ENCODE measurements around the gene MCM10. TPM values are rescaled to one million over a fixed set of nuclear protein-coding genes. Genes with fewer than 3 reads are reported as not detected.

Gene MCM10
- total and polyA plus RNA-seq, 12 donors: 0.07 to 3.8 (median 0.25) TPM; not detected in 3

GRCh38 chr10:13165177-13165576 is 3.8 kb downstream of the MCM10 start:
- DNase-seq (no peak), ATAC-seq (no peak)
- TF ChIP-seq CTCF (IDR thresholded peaks at IDR 0.05): no peak
- no peaks in the 10 kb centered on the region for H3K27me3 ChIP-seq
- intact Hi-C loops (cut with DNase I): loop anchor here in 3 of 10 donors (10.0 kb wide), 3 partner anchors 130 to 280 kb away; partner anchors contain the start of gene PHYH (in 1 of the 3)
- H3K36me3 ChIP-seq: no peaks in the 10 kb centered on the region
- no peak overlapping the region for H3K4me3 ChIP-seq
- H3K4me1 ChIP-seq: peaks cover 0 to 16% (median 13%) of the 10 kb centered on the region in 9 donors
- no peaks in the 10 kb centered on the region for H3K9me3 ChIP-seq
- no peak overlapping the region for H3K27ac ChIP-seq

- Histone ChIP-seq H3K4me1 (no peaks in the 10 kb centered on the region), H3K4me3 (no peak overlapping the region), H3K9me3 (no peaks in the 10 kb centered on the region), H3K27ac (no peak overlapping the region), H3K27me3 (no peaks in the 10 kb centered on the region), H3K36me3 (peaks cover 0 to 4% (median 0%) of the 10 kb centered on the region in 9 donors)
- intact Hi-C loops (cut with DNase I): loop anchor here in 3 of 10 donors (10.0 kb wide), 3 partner anchors 127 to 277 kb away; partner anchors contain the start of gene PHYH (in 1 of the 3)
- DNase-seq: no peak
- TF ChIP-seq CTCF (IDR thresholded peaks at IDR 0.05): no peak
- no peak for ATAC-seq
- 87 to 96% methylated on average over 7 of the region's 7 CpGs for WGBS, 2 donors
These were observed 6.2 kb downstream of the MCM10 start for GRCh38 chr10:13167568-13167967.

GRCh38 chr10:13168781-13169180 is 7.4 kb downstream of the MCM10 start:
- no peak for TF ChIP-seq CTCF (IDR thresholded peaks at IDR 0.05)
- Histone ChIP-seq H3K36me3 (peaks cover 0 to 4% (median 0%) of the 10 kb centered on the region in 9 donors), H3K4me1 (no peaks in the 10 kb centered on the region), H3K27me3 (no peaks in the 10 kb centered on the region), H3K9me3 (no peaks in the 10 kb centered on the region), H3K4me3 (no peak overlapping the region), H3K27ac (no peak overlapping the region)
- ATAC-seq (no peak), DNase-seq (no peak)
- intact Hi-C loops (cut with DNase I): loop anchor here in 3 of 10 donors (10.0 kb wide), 3 partner anchors 126 to 276 kb away; partner anchors contain the start of gene PHYH (in 1 of the 3)
- 93 to 96% methylated on average over 6 of the region's 6 CpGs for WGBS, 2 donors

GRCh38 chr10:13173616-13174015 is 12.3 kb downstream of the MCM10 start:
- DNase-seq (no peak), ATAC-seq (no peak)
- Histone ChIP-seq H3K9me3 (no peaks in the 10 kb centered on the region), H3K27me3 (no peaks in the 10 kb centered on the region), H3K27ac (no peak overlapping the region), H3K36me3 (peaks cover 0 to 20% (median 0%) of the 10 kb centered on the region in 9 donors), H3K4me1 (no peaks in the 10 kb centered on the region), H3K4me3 (no peak overlapping the region)
- TF ChIP-seq CTCF (IDR thresholded peaks at IDR 0.05): no peak
- WGBS, 2 donors: 97 to 100% methylated on average over 2 of the region's 2 CpGs
- intact Hi-C loops (cut with DNase I): no loop called here
